ENCODE data around the gene SPATA20. TPM values are rescaled to one million over a fixed set of nuclear protein-coding genes. Genes with fewer than 3 reads are reported as not detected.

SPATA20 gene
- total and polyA plus RNA-seq, 11 donors, result 13.8 to 83.0 (median 52.3) TPM

GRCh38 chr17:50551433-50551815 lies 4.5 kb downstream of the SPATA20 start:
- no peak for TF ChIP-seq POLR2A (IDR thresholded peaks at IDR 0.05)
- peaks cover 0 to 40% (median 8%) of the 10 kb centered on the region in 9 donors for H3K36me3 ChIP-seq
- 85 to 97% (median 91%) methylated on average over 5 to 8 of the region's 8 CpGs for WGBS, 4 donors
- H3K27me3 ChIP-seq, result no peaks in the 10 kb centered on the region
- H3K9me3 ChIP-seq, result no peaks in the 10 kb centered on the region
- peaks cover 0 to 23% (median 15%) of the 10 kb centered on the region in 12 donors for H3K4me1 ChIP-seq
- ATAC-seq, result no peak
- no peak for DNase-seq
- intact Hi-C loops (cut with DNase I), result loop anchor here in 7 of 10 donors (1.0 to 5.0 kb wide), 6 partner anchors 61 to 131 kb away; no protein-coding TSS in a partner anchor
- H3K27ac ChIP-seq, result no peak overlapping the region
- H3K4me3 ChIP-seq, result no peak overlapping the region

DNA sequence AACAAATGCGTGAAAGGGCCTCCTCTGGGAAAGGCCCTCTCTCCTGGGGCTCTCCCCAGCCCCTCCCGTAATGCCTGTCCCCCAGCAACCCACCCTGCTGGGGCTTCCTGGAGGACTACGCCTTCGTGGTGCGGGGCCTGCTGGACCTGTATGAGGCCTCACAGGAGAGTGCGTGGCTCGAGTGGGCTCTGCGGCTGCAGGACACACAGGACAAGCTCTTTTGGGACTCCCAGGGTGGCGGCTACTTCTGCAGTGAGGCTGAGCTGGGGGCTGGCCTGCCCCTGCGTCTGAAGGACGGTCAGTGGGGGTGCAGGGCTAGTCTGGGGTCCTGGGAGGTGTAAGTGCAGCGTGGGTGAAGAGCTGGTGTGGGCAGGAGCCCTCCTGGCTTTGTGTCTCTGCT lies 4.9 kb downstream of the SPATA20 start:
- ATAC-seq (no peak), DNase-seq (no peak)
- H3K27me3 ChIP-seq, result no peaks in the 10 kb centered on the region
- WGBS, 4 donors, result 94 to 98% (median 96%) methylated on average over 7 to 12 of the region's 12 CpGs
- peaks cover 0 to 21% (median 11%) of the 10 kb centered on the region in 12 donors for H3K4me1 ChIP-seq
- H3K4me3 ChIP-seq, result no peak overlapping the region
- H3K36me3 ChIP-seq, result peaks cover 0 to 40% (median 8%) of the 10 kb centered on the region in 9 donors
- H3K9me3 ChIP-seq, result no peaks in the 10 kb centered on the region
- no peak overlapping the region for H3K27ac ChIP-seq
- intact Hi-C loops (cut with DNase I), result loop anchor here in 8 of 10 donors (1.0 to 5.0 kb wide), 7 partner anchors 60 to 130 kb away; no protein-coding TSS in a partner anchor
- TF ChIP-seq, protein P1, sequence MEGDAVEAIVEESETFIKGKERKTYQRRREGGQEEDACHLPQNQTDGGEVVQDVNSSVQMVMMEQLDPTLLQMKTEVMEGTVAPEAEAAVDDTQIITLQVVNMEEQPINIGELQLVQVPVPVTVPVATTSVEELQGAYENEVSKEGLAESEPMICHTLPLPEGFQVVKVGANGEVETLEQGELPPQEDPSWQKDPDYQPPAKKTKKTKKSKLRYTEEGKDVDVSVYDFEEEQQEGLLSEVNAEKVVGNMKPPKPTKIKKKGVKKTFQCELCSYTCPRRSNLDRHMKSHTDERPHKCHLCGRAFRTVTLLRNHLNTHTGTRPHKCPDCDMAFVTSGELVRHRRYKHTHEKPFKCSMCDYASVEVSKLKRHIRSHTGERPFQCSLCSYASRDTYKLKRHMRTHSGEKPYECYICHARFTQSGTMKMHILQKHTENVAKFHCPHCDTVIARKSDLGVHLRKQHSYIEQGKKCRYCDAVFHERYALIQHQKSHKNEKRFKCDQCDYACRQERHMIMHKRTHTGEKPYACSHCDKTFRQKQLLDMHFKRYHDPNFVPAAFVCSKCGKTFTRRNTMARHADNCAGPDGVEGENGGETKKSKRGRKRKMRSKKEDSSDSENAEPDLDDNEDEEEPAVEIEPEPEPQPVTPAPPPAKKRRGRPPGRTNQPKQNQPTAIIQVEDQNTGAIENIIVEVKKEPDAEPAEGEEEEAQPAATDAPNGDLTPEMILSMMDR (IDR thresholded peaks at IDR 0.05), result no peak
- no peak for TF ChIP-seq POLR2A (IDR thresholded peaks at IDR 0.05)

DNA sequence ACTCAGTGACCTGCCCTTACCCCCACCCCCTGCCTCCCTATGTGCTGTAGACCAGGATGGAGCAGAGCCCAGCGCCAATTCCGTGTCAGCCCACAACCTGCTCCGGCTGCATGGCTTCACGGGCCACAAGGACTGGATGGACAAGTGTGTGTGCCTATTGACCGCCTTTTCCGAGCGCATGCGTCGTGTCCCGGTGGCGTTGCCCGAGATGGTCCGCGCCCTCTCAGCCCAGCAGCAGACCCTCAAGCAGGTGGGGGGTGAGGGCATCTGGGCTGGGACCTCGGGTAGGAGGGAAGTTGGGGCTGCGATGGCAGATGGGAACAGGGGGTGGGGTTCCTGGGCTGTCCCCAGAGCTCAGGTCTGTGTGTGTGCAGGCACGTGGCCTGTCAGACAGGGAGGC lies 7.2 kb downstream of the SPATA20 start:
- peaks cover 0 to 40% (median 8%) of the 10 kb centered on the region in 9 donors for H3K36me3 ChIP-seq
- WGBS, 4 donors, result 91 to 97% (median 95%) methylated on average over 10 to 17 of the region's 17 CpGs
- peaks cover 2 to 18% (median 7%) of the 10 kb centered on the region in 9 donors for H3K27me3 ChIP-seq
- ATAC-seq (no peak), DNase-seq (no peak)
- no peak for TF ChIP-seq POLR2A (IDR thresholded peaks at IDR 0.05)
- TF ChIP-seq, protein P1 (IDR thresholded peaks at IDR 0.05), result no peak
- H3K4me1 ChIP-seq, result peaks cover 2 to 23% (median 10%) of the 10 kb centered on the region in 12 donors
- intact Hi-C loops (cut with DNase I), result loop anchor here in 5 of 10 donors (5.0 kb wide), 3 partner anchors 58 to 128 kb away; no protein-coding TSS in a partner anchor
- no peak overlapping the region for H3K27ac ChIP-seq
- no peaks in the 10 kb centered on the region for H3K9me3 ChIP-seq
- H3K4me3 ChIP-seq, result no peak overlapping the region

- H3K27me3 ChIP-seq, result peaks cover 17 to 44% (median 31%) of the 10 kb centered on the region in 9 donors
- TF ChIP-seq POLR2A (IDR thresholded peaks at IDR 0.05), result no peak
- TF ChIP-seq, protein P1 (IDR thresholded peaks at IDR 0.05), result no peak
- H3K4me3 ChIP-seq, result no peak overlapping the region
- DNase-seq, result peak in 2 of 5 donors; percentile 64 to 79
- peak in 3 of 4 donors; percentile 11 to 41 (median 20) for ATAC-seq
- H3K27ac ChIP-seq, result no peak overlapping the region
- peaks cover 0 to 24% (median 8%) of the 10 kb centered on the region in 9 donors for H3K36me3 ChIP-seq
- intact Hi-C loops (cut with DNase I), result loop anchor here in 2 of 10 donors (5.0 kb wide), 2 partner anchors 50 to 125 kb away; no protein-coding TSS in a partner anchor
- H3K4me1 ChIP-seq, result peaks cover 12 to 40% (median 28%) of the 10 kb centered on the region in 12 donors
- WGBS, 4 donors, result 41 to 69% (median 48%) methylated on average over 4 to 5 of the region's 5 CpGs
- no peaks in the 10 kb centered on the region for H3K9me3 ChIP-seq
Observed at GRCh38 chr17:50556803-50557202, 9.8 kb downstream of the SPATA20 start.

Data from heart left ventricle (tissue), 16 donors.